Measurements from ENCODE around the gene GET4. TPM values are rescaled to one million over a fixed set of nuclear protein-coding genes. Genes with fewer than 3 reads are reported as not detected.

The GET4 gene
- total and polyA plus RNA-seq, 2 of the 13 experiments (the other 11 are each of a cell fraction or from before 2014, with no cell fraction given) = 28.2 to 35.2 TPM

DNA sequence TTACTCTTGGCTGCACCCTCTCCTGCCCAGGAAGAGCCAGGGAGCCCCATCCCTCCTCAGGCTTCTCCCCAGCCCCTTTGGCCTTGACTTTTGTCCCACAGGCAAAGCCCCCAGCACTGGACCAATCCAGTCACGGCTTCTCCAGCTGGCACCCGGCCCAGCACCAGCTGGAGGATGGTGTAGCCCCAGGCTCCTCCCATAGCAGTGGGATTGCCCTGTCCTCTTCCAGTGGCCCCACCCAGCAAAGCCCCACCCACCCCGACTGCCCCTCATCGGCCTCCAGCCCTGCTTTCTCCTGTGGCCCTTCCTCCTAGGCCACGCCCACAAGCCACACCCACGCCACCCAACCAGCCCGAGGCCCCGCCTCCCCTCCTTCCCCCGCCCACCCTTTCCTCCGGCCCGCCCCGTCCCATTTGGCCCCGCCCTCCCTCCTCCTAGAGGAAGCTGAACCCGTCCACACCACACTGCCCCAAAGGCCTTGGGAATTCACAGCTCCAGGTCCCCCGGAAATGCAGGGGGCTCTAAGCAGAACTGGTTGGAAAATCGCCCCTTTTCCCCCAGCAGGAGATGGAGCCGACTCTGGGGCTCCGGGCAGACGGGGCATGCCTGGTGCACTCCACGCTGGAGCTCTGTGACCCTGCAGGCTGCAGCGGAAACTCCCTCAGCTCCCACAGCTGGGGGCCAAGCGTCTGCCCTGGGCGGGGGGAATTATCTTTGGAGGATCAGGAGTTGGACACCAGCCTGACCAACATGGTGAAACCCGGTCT, 25.2 kb downstream of the GET4 start (continued):
- TF ChIP-seq ATF7 (IDR thresholded peaks at IDR 0.05) (no peak), ATF7 (CRISPR knock-in tag; IDR thresholded peaks at IDR 0.05) (no peak), ZNF891 (CRISPR knock-in tag; IDR thresholded peaks at IDR 0.05) (no peak), ZNF136 (CRISPR knock-in tag; IDR thresholded peaks at IDR 0.05; ENCODE audit: low read depth) (no peak), HCFC1 (IDR thresholded peaks at IDR 0.05; ENCODE audit: low read depth, low read length) (no peak), PPARG (CRISPR knock-in tag; conservative IDR thresholded peaks at IDR 0.05) (peak; percentile 97), RCOR2 (CRISPR knock-in tag; IDR thresholded peaks at IDR 0.05) (no peak), MIER3 (CRISPR knock-in tag; IDR thresholded peaks at IDR 0.05; ENCODE audit: borderline replicate concordance) (peak; percentile 17; the same call in 1 of the 2 replicates), HNF4G (IDR thresholded peaks at IDR 0.05; ENCODE audit: borderline replicate concordance, low read depth, low read length) (peak; percentile 64; the same call in 1 of the 2 replicates), HNF4G (CRISPR knock-in tag; IDR thresholded peaks at IDR 0.05; ENCODE audit: borderline replicate concordance, low read depth) (no peak), CCDC6 (CRISPR knock-in tag; IDR thresholded peaks at IDR 0.05) (no peak), ZNF646 (CRISPR knock-in tag; IDR thresholded peaks at IDR 0.05) (no peak), ZNF644 (CRISPR knock-in tag; IDR thresholded peaks at IDR 0.05; ENCODE audit: low read depth) (no peak), CBX5 (CRISPR knock-in tag; IDR thresholded peaks at IDR 0.05; ENCODE audit: borderline replicate concordance) (no peak), ZNF20 (CRISPR knock-in tag; IDR thresholded peaks at IDR 0.05) (no peak), PHF20 (CRISPR knock-in tag; IDR thresholded peaks at IDR 0.05) (no peak), ZFP82 (CRISPR knock-in tag; IDR thresholded peaks at IDR 0.05; ENCODE audit: borderline replicate concordance) (no peak), POGZ (CRISPR knock-in tag; IDR thresholded peaks at IDR 0.05) (no peak), HNRNPK (IDR thresholded peaks at IDR 0.05; ENCODE audit: low read depth, low read length, poor library complexity, severe bottlenecking) (no peak), KLF11 (CRISPR knock-in tag; IDR thresholded peaks at IDR 0.05) (no peak), RFXAP (CRISPR knock-in tag; IDR thresholded peaks at IDR 0.05; ENCODE audit: borderline replicate concordance) (no peak), THAP11 (CRISPR knock-in tag; IDR thresholded peaks at IDR 0.05) (0 out of 2 replicates have a peak, but pooled peaks have one; percentile 34)
- TF ChIP-seq, protein P1, sequence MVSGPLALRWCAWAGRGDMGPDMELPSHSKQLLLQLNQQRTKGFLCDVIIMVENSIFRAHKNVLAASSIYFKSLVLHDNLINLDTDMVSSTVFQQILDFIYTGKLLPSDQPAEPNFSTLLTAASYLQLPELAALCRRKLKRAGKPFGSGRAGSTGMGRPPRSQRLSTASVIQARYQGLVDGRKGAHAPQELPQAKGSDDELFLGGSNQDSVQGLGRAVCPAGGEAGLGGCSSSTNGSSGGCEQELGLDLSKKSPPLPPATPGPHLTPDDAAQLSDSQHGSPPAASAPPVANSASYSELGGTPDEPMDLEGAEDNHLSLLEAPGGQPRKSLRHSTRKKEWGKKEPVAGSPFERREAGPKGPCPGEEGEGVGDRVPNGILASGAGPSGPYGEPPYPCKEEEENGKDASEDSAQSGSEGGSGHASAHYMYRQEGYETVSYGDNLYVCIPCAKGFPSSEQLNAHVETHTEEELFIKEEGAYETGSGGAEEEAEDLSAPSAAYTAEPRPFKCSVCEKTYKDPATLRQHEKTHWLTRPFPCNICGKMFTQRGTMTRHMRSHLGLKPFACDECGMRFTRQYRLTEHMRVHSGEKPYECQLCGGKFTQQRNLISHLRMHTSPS (CRISPR knock-in tag; IDR thresholded peaks at IDR 0.05; ENCODE audit: low read depth) = peak; percentile 82
- TF ChIP-seq, protein P2, sequence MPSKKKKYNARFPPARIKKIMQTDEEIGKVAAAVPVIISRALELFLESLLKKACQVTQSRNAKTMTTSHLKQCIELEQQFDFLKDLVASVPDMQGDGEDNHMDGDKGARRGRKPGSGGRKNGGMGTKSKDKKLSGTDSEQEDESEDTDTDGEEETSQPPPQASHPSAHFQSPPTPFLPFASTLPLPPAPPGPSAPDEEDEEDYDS (CRISPR knock-in tag; IDR thresholded peaks at IDR 0.05) = peak; percentile 46; the same call in 1 of the 2 replicates

Measured in HepG2 (cell line).